Fibroblast of skin of abdomen (primary cell): ENCODE measurements around the gene DDHD1. TPM values are rescaled to one million over a fixed set of nuclear protein-coding genes. Genes with fewer than 3 reads are reported as not detected.
"Not testable (repeated sequence)": the region's sequence is repeated elsewhere in the genome, so short reads cannot be mapped to it uniquely, and the experiment has no call there.

ENCODE experiments used
- DNase-seq: peaks from one replicate; pipeline ENCODE4 v3.0.0-alpha.2; 2013
- polyA plus RNA-seq, 2 experiments: library from polyadenylated mRNA; unstranded; fragments of 120-200 nt; gene quantifications; one replicate each; pipeline ENCODE4 v1.2.1, GENCODE V29; 2013; ENCODE audit not compliant: insufficient read length in 2 of 2

The DDHD1 gene
- polyA plus RNA-seq (2013, experiment 1 of 2; ENCODE audit: insufficient read length) = 7.9 TPM
- 7.5 TPM for polyA plus RNA-seq (2013, experiment 2 of 2; ENCODE audit: insufficient read length)

DNA sequence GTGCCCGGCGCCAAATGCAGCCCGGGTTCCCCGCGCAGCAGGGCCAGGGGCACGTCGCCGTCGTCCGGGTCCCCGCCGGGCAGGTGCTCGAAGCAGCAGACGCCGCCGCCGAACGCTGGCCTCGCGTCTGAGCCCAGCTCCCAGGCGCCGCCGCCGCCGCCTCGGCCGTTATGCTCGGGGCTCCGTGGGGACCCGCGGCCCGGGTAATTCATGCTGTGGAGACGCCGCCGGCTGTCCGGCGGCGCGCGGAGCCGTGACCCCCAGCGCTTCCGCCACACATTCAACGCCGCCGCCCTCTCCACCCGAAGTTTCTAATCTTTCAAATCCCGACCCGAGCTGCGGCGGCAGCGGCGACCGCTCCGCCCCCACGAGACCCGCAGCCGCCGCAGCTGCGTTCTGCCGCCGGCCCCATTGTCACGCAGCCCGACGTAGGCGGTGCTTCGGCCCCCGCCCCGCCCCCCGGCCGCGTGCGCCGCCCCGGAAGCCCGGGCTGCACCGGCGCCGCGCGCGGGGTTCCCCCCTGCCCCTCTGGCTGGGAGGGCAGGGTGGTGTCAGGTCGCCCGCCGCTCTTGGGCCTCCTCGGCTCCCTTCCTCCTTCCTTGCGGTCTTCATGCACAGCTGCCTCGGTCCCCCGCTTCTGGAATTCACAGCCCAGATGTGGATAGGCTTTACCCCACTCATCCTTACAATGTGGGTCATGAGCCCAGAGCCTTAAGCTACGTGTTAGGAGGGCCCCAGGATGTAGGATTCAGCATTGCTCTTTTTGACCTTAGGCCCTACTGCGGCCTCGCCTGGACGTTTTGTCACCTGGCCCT lies at the start of gene DDHD1:
Gene DDHD1 (minus strand): TSS at position 437 of the 815 bp plus-strand sequence. CDS start 225 bp downstream, at position 212.
- peak; percentile 73 for DNase-seq

DNA sequence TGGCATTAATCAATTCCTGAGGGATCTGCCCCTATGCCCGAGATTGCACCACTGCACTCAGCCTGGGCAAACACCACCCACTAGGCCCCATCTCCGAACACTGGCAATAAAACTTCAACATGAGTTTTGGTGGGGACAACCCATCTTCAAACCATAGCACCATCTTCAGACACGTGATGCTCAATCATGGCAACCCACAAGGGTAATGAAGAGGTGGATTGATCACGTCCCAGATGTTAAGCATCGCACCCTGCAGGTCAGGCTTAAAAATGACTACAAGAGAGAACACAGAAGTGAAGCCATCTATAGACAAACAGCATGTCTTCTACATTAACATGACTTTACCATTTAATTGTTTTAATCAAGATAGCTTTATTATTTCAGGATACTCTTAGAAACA lies 42.8 kb upstream of the DDHD1 start:
- DNase-seq = no peak

DNA sequence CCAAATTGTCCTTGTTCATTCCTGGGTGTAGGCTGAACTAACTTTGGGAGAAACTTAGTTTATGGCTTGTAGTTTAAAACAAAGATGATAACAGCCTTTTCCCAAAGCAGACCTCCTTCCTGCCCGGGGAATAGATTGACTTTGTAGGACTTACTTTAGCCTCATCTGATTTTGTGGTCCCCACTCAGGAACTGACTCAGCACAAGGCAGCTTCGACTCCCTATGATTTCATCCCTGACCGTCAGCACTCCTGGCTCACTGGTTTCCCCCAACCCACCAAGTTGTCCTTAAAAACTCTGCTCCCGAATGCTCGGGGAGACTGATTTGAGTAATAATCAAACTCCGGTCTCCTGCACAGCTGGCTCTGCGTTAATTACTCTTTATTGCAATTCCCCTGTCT lies 40.1 kb upstream of the DDHD1 start:
- peak; percentile 52 for DNase-seq

DNA sequence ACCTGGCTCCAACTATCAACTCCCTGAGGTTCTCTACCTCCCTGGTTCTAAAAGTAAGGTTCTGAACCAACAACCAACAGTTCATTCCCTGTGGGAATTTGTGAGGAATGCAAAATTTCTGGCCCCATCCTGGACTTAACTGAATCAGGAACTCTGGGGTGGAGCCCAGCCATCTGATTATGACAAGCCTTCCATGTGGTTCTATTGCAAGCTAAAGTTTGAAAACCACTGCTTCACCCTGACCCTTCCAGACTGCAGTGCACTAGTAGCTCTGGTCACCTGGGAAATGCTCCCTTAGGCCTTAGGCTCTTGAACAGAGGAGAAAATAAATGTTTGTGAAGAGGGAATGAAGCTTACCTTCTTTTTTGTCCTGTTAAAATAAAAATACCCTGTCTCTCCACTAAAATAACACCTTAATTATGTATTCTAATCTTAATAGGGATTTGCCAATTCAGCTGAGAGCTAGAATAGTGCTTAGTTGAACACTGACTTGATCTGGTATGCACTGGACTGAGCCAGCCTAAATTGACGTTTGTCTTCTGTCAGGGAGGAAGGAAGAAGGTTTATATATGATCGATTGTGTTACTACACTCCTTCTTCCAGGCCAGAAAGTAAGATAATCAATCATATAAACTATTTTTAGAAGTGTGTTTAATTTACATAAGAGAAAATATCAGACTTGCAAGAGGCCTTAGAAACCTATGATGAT lies 39.1 kb upstream of the DDHD1 start:
- DNase-seq = peak; percentile 16

DNA sequence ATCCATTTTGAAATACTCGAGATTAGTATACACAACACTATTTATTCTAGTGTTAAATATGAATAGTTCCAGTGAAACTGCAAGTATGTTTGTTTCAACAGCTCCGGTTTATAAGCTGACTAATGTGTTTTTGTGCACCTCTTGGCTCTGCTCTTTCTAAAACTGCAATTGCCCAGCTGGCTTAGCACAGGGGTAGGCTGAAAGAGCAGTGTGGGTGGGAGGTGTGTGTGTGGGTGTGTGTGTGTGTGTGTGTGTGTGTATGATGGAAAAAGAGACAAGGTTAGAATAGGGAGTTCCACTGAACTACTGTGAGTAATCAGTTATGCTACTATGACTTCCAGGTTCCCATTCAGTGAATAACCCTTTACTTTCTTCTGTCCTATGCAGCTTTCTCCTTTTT lies 37.8 kb upstream of the DDHD1 start:
- no peak for DNase-seq

DNA sequence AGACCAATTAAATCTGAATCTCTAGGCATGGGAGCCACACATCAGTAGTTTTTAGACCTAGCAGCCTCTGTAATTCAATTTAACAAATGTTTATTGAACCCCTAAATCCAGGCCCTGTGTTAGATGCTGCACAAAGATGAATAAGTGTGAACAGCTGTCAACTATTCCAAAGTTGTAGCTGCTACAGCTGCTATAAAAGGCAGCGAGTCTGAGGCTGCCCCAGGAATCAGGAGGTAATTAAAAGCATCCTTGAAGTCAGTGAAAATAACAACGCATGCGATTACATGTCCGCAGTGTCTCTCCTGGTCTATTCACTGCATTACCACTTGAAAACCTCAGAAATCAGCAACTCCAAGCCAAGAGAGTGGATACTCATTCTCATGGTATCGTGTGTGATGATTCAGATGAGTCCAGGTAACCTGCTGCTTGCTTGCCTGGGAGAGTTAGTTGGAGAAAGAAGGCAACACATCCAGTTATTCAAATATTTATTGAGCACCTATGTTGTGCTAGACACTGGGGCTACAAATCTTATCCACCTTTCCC lies 34.9 kb upstream of the DDHD1 start:
- peak; percentile 14 for DNase-seq

DNA sequence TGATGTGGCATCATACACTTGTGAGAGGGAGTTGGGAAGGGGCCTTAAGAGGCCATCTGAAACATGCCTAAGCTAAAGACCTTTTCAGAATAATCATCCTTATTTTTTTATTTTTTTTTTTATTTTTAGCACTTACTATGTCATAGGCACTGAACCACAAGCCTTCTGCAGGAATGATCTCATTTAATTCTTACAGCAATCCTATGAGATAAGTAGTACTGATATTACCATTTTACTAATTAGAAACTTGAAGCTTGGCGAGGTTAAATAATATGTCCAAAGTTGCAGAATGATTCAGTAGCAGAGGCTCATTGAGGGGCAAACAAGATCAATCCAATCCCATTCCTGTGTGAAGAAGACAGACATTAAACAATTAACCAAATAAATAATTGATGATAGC lies 33.4 kb upstream of the DDHD1 start:
- DNase-seq = no peak

DNA sequence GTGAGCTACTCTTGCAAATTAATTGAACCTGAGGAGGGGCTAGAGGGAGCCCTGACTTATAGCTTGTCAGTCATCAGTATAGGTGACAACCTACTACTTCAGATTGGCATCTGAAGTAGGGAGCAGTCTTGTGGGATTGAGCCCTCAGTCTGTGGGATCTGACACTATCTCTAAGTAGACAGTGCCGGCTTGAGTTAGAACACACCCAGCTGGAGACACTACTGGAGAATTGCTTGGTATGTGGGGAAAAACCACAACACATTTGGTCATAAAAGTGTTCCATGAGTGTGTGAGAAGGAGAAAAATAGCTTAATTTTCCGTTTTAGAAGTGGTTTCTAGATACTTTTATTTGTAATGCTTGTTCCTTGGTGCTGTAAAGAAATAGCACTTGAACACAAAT lies 30.5 kb upstream of the DDHD1 start:
- DNase-seq = peak; percentile 56

DNA sequence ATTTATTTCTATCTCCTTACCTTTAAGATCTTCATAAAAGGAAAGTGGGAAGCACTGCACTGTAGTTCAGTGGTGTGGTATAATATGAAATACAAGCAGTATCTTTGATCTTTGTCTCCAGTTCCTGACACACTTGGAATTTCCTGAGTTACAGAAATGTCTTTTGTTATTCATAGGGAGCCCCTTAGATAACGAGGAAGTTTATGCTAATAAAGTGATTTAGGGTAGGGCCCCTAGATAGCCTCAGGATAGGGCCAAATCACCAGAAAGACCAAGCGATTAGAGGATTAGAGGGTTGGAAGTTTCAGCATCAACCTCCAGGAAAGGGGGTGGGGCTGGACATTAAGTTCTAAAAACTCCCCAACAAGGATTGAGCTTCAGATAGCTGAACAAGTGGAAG lies 29.9 kb upstream of the DDHD1 start:
- no peak for DNase-seq

DNA sequence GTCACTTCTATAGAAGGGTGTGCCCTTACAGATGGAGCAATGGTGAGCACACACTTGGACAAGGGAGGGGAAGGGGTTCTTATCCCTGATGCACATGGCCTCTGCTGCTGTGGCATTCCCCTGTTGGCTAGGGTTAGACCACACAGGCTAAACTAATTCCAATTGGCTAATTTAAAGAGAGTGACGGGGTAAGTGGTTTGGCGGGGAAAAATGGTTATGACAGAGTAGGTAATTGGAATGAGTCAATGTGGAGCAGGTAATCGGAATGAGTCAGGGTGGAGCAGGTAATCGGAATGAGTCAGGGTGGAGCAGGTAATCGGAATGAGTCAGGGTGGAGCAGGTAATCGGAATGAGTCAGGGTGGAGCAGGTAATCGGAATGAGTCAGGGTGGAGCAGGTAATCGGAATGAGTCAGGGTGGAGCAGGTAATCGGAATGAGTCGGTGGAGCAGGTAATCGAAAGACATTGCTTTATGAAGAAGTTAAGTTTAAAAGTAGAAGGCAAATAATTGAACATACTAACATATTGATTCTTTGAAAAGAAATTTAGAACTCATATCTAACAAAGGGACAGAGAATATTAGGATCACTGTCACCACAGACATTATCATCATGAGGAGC lies 28.4 kb upstream of the DDHD1 start:
- DNase-seq = not testable (repeated sequence)

DNA sequence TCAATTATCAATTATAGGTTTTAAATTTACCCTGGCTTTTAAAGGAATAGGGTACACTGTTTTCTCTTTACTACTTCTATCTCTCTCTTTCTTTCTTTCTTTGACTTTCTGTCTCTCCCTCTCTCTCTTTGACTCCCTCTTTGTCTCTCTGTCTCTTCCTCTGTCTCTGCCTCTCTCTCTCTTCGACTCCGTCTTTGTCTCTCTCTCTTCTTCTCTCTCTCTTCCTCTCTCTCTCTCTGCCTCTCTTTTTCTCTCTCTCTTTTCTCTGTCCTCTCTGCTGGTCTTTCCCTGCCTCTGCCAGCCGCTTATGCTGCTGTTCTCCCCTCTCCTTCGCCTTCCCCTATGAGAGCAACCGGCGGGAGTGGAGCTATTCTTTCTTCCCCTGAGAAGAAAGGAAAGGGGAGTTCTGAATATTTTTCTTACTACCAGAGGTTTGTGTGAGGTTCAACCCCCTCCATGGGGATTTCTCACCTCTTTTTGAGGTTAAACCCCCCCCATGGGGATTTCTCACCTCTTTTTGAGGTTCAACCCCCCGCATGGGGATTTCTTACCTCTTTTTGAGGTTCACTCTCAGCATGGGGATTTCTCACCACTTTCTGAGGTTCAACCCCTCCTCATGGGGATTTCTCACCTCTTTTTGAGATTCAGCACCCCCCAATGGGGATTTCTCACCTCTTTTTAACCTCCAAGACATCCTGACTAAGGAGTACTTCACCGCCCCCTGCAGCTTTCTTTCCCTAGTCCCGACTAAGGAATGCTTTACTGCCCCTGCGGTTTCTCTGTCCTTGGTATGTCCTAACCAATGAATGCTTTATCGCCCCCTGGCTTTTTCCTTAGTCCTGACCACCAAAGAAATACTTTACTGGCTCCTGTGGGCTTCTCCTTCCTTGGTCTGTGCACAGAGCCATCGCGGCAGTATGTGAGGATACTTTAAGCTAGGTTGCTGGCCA lies 27.4 kb upstream of the DDHD1 start:
- peak; percentile 30 for DNase-seq

DNA sequence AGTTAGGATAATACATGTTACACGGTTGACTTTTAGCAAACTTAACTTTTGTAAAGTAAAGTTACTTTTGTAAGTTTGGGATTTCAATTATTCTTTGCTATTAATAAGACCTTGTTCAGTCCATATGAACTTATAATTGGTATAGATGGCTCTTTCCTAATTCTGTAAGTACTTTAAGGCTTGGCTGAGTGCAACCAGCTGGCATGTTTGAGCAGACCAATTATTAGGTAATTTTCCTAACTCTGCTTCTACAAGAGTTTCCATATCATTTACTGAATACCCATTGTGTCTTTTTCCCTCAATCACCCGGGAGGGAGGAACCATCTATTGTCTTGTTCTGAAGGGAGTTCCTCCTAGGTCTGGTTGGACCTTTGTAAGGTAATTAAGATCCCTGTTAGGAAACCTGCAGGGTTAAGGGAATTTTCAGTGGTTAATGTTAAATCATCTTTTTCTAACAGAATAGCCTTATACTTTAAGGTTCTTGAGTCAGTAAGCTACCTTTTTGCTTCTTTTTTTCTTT lies 26.4 kb upstream of the DDHD1 start:
- DNase-seq = not testable (repeated sequence)

DNA sequence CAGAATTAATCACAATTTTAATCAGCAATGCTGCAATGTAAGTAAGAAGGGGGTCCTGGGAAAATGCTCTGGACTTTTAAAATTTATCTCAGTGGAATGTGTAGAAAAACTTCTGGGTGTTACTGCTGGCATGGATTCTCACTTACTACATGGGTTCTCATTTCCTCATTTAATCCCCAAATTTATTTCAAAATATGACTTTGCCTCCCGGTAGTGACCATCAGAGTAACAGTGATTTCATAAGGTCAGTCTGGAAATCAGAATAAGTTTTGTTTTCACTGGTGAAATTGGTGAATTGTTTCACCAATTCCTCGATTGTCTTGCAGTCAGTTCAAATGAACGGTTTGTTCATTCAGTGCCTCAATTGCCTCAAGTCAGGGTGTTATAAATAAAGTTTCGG lies 22.3 kb upstream of the DDHD1 start:
- no peak for DNase-seq

DNA sequence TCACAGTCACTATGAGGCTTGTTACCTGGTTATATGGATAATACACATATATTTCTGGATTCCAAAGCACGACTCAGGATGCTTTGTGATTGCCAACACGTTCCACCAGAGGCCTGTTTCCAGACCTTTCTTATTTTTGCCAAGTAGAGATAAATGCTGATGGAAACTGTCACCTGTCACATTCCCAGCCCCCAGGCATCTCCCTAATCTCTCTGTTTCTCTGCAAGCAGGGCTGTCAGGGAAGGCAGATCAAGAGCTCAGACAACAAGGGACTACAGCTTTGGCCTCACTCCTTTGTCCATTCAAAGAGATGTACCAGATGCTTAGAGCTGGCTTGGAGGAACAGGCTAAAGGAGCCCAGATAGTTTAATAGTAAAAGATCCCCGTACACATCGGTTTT lies 21.8 kb upstream of the DDHD1 start:
- no peak for DNase-seq

DNA sequence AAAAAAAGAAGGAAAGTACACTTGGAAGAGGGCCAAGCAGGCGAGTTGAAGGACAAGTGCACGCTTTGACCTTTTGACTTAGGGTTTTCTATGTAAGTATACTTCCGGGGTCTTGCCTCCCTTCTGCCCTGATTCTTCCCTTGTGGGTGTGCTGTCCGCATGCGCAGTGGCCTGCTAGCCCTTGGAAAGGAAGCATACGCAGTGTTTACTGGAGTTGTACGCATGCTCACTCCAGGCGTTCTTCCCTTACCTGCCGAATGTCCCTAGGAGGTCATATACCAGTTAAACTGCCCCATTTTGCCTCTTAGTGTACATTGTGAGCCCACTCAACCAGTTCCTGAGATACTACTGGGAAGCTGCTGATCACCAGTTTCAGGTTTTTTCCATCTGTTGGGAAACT lies 15.7 kb upstream of the DDHD1 start:
- DNase-seq = no peak

DNA sequence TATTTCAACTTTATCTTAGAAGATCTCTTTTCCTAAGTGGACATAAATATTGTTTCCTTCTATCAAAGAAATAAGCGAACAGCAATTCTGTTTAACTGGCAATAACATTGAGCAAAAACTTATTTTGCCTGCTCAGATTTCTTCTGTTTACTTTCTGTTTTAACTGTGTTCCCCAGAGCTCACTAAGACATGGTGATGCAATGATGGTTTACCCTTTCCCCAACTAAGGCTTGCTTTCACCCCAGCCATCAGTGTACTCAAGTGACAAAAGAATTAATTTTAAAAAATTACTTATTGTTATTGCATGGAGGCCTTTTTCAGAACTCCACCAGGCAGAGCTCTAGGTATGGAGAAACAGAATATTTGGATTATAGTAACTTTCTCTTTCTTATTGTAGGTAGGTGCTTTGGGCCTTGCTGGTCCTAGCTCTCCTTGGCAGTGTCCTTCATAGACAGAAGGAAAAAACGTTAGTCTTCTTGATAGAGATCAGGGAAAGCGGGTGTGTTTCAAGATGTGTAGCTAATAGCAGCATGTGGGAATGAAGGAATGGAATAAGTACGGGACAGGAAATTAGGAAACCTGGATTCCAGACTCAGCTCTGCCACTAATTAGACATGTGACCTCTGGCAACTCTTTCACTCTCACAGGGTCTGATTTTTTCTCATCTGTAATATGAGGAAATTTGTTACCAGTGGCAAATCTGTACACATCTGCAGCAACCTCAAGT lies 14.6 kb upstream of the DDHD1 start:
- peak; percentile 53 for DNase-seq

DNA sequence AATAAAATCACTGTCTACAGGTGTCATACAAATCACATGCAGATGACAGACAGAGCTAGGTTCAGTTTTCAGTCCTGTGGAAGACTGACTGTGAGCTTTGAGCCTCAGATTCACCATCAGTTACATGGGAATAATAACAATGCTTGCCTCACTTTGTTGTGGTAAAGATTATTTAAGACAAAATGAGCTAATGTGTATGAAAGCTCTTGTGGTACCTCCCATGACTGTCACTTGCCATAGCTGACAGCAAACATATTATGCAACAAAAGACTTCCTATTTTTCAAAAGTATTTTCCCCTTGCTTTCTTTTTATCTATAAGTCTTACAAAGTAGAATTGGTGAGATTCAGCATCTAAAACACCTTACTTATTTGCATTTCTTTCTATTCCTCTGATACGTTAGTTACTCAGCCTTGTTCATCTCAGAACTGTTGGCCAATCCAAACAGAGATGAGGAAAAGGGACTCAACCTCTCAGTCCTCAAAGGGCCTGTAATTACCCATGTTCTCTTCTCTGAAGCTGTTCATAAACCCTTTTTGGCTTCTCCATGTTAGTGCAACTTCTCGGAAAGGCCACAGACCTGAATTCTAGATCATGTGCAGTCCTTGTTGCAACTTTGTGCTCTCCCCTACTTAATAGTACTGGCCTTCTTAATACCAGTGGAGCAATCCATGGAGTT lies 8.8 kb upstream of the DDHD1 start:
- DNase-seq = no peak

DNA sequence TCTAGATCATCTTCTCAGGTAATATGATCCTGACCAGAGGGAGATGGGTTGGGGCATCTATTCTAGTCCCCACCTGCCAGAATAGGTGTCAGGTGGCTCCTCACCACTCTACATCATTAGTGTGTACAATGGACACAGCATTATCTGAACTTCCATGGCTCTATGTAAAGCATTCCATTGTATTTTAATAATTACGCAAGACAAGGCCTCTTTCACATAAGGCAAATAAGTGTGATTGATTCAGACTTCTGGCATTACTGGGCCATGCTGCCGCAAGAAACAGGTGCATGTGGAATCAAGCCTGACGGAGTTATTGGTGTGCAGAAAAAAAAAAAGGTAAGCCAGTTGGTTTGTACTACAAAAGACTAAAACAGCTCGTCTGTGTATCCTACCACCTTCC lies 3.1 kb upstream of the DDHD1 start:
- no peak for DNase-seq

DNA sequence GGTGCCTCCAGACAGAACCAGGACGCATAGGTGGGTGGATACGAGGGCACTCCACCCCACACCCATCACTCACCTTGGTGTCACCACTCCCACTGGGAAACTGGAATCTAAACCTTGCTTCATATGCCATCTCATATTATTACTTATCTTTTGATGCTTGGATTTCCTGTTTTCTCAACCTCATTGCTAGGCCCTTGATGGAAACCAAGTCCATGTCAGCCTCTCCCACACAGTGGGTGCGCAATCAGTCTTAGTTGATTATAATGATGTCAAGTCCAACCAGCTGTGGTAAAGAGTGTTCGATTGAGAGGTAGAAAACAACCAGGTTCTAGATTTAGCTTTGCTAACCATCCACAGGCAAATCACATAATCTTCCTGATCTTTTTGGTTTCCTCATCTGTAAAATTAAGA lies 584 bp upstream of the DDHD1 start:
- DNase-seq = no peak

DNA sequence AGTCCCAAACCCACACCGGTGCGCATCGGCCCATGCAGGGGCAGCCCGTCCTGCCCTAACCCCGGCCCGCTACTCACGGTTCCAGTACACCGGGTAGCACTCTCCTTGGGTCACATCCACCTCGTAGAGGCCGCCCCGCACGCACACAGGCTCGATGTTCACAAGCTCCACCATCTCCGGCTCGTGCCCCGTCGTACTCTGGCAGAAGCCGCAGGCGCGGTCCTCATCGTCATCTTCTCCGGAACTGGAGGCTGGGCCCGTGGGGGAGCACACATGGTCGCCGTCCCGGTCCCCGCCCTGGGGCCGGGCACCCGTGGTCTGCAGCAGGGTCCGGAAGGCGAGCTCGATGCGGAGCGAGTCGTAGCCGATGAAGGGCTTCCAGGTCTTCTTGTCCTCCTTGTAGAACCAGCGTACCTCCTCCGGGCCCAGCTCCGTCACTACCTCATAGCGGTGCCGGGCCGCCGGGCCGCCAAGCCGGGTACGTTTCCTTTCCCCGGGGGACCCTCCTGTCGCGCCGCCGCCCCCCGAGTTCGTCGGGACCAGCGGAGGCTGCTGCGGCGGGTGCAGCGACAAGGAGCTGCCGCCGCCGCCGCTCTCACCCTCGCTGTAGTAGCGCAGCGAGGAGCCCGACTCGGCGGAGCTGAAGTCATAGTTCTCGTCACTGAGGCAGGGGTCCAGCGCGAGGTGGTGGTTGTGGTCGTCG lies 788 bp downstream of the DDHD1 start:
- DNase-seq = peak; percentile 33
